Mucosa of rectum (tissue), 2 donors: ENCODE measurements around the gene ZNF213.
A peak's percentile ranks its signal among the peaks of the same experiment; 100 is the strongest.

Experiments
- H3K27ac ChIP-seq, 2 donors: one replicate each; pipeline ENCODE4 v1.7.0; 2013; ENCODE audit warnings: inconsistent platforms in 2 of 2, low read depth in 2 of 2, low read length in 2 of 2
- H3K27me3 ChIP-seq, 2 donors: one replicate each; pipeline ENCODE4 v1.7.0; 2013; ENCODE audit warnings: low read length in 2 of 2; ENCODE audit not compliant: control insufficient read depth in 2 of 2, insufficient read depth in 2 of 2
- H3K36me3 ChIP-seq, 2 donors: one replicate each; pipeline ENCODE4 v1.7.0; 2013; ENCODE audit warnings: low read length in 2 of 2; ENCODE audit not compliant: control insufficient read depth in 2 of 2, insufficient read depth in 2 of 2
- H3K4me1 ChIP-seq, 2 donors: one replicate each; pipeline ENCODE4 v1.7.0; 2013; ENCODE audit warnings: low read length in 2 of 2, mild to moderate bottlenecking in 1 of 2; ENCODE audit not compliant: control insufficient read depth in 2 of 2, insufficient read depth in 2 of 2
- H3K4me3 ChIP-seq, 2 donors: one replicate each; pipeline ENCODE4 v1.7.0; 2013; ENCODE audit warnings: low read length in 2 of 2
- H3K9ac ChIP-seq, 2 donors: one replicate each; pipeline ENCODE4 v1.7.0; 2013; ENCODE audit warnings: low read length in 2 of 2, low read depth in 1 of 2, mild to moderate bottlenecking in 1 of 2
- H3K9me3 ChIP-seq, 2 donors: one replicate each; pipeline ENCODE4 v1.7.0; 2013; ENCODE audit warnings: low read length in 2 of 2; ENCODE audit not compliant: control insufficient read depth in 2 of 2
- donor health status: healthy.
- donor health status: Normal muscosa, but diverticular disease.

Gene ZNF213, protein sequence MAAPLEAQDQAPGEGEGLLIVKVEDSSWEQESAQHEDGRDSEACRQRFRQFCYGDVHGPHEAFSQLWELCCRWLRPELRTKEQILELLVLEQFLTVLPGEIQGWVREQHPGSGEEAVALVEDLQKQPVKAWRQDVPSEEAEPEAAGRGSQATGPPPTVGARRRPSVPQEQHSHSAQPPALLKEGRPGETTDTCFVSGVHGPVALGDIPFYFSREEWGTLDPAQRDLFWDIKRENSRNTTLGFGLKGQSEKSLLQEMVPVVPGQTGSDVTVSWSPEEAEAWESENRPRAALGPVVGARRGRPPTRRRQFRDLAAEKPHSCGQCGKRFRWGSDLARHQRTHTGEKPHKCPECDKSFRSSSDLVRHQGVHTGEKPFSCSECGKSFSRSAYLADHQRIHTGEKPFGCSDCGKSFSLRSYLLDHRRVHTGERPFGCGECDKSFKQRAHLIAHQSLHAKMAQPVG

GRCh38 chr16:3134338-3135125, at the start of gene ZNF213:
TSS of gene ZNF213 (plus strand) at chr16:3135029. CDS start at chr16:3137281, 2,252 bp downstream.
- Histone ChIP-seq H3K36me3 (peaks cover 4 to 18% of the 10 kb centered on the region in 2 donors), H3K4me1 (peaks cover 14 to 16% of the 10 kb centered on the region in 2 donors), H3K27me3 (no peaks in the 10 kb centered on the region), H3K9ac (peak within 1 kb of the TSS; percentile 97 to 99), H3K27ac (peak within 1 kb of the TSS; percentile 96), H3K4me3 (peak within 1 kb of the TSS; percentile 97 to 98), H3K9me3 (no peaks in the 10 kb centered on the region)

- H3K4me3 ChIP-seq: peak overlapping the region in 1 of 2 donors; percentile 31
- H3K36me3 ChIP-seq: no peaks in the 10 kb centered on the region
- peaks cover 0 to 13% of the 10 kb centered on the region in 2 donors for H3K4me1 ChIP-seq
- peak overlapping the region in 1 of 2 donors; percentile 58 for H3K27ac ChIP-seq
- H3K27me3 ChIP-seq: no peaks in the 10 kb centered on the region
- H3K9ac ChIP-seq: no peak overlapping the region
- no peaks in the 10 kb centered on the region for H3K9me3 ChIP-seq
Observed at GRCh38 chr16:3085868-3086595, 48.8 kb upstream of the ZNF213 start.

DNA sequence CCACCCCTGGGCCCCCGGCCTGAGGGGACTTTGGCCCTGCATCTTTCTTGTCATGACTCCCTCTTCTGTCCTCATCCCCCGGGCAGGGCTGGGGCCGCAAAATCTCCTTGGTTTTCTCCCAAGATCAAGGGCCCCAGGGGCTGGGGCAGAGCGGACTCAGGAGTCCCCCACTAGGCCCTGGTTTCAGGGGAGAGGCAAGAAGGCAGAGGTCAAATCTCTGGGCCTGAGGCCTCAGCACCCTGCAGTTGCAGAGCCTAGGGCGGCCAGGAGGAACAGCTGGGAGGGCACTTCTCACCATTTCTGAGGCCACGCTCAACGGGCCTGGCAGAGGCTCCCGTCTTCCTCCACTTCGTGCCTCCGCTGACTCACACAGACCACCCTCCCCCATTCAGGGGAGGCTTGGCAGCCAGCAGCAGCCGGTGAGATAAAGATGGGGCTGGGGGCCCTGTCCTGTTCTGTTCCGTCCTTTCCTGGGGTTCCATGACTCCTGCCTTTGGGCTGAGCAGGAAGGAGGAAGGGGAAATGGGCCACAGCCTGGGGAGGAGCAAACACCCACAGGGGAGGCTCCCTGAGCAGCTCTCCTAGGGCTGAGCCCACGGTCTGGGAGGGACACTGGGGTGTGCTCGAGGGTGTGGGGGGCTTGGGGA, 48.1 kb upstream of the ZNF213 start:
- peak overlapping the region; percentile 21 to 31 for H3K4me3 ChIP-seq
- peak overlapping the region in 1 of 2 donors; percentile 58 for H3K27ac ChIP-seq
- H3K4me1 ChIP-seq: peaks cover 0 to 13% of the 10 kb centered on the region in 2 donors
- no peaks in the 10 kb centered on the region for H3K36me3 ChIP-seq
- H3K9ac ChIP-seq: peak overlapping the region in 1 of 2 donors; percentile 32
- peaks cover 0 to 2% of the 10 kb centered on the region in 2 donors for H3K27me3 ChIP-seq
- no peaks in the 10 kb centered on the region for H3K9me3 ChIP-seq

DNA sequence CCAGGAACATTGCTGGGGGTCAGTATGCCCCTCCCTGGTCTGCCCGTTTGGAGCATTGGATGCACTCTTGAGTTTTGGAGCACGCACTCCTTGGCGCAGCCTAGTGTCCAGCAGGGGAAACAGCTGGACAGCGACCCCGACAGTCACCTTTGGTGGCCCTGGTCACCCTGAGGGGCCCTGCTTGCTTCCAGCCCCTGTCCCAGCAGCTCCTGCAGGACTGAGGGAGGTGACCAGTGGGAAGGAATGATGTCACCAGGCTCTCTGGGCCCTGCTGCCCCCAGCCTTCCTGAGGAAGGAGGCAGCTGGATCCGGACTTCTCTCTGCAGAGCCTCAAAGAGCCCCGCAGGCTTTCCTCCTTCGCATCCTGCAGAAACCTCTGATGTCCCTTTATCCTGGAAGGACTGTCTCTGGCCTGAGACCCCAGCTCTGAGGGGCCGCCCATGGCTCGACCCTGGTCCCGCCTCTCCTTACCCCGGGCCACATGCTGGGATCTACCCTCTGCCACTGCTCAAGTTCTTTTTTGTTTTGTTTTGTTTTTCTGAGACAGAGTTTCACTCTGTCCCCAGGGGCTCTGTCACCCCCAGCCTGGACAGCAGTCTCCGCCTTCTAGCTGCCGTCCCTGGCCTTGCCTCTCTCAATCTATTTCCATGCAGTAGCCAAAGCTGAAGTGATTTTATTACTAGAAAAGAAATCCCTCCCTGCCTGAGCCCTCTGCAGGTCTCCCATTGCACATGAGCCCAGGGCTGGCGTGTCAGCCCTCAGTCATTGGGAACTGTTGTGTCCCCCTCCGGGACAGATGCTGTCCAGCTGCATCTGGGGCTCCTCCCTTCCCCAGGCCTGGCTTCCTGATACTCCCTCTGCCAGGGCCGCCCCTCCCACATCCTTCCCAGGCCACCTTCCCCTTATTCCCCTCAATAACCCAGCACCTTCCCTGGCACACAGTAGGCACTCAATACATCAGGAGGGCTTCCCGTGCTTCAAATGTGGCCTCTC, 47.3 kb upstream of the ZNF213 start:
- H3K4me3 ChIP-seq: peak overlapping the region; percentile 21 to 31
- H3K27ac ChIP-seq: peak overlapping the region in 1 of 2 donors; percentile 58
- H3K27me3 ChIP-seq: peaks cover 0 to 2% of the 10 kb centered on the region in 2 donors
- H3K9me3 ChIP-seq: no peaks in the 10 kb centered on the region
- no peaks in the 10 kb centered on the region for H3K36me3 ChIP-seq
- peak overlapping the region in 1 of 2 donors; percentile 32 for H3K9ac ChIP-seq
- H3K4me1 ChIP-seq: peaks cover 0 to 13% of the 10 kb centered on the region in 2 donors

DNA sequence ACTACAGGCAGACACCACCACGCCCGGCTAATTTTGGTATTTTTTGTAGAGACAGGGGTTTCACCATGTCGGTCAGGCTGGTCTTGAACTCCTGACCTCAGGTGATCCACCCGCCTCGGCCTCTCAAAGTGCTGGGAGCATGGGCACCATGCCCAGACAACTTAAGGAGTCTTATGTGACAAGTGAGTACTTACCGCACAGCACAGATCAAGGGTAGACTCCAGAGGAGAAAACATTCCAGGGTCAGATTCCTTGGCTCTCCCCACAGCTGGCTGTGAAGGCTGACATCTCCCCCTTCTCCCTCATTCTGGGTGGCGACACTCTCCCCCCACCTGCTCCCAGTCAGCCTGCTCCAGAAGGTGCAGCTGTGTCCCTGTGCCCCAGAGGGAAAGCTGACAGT, 46.4 kb upstream of the ZNF213 start:
- Histone ChIP-seq H3K27me3 (peaks cover 0 to 2% of the 10 kb centered on the region in 2 donors), H3K9ac (no peak overlapping the region), H3K27ac (no peak overlapping the region), H3K9me3 (no peaks in the 10 kb centered on the region), H3K4me3 (no peak overlapping the region), H3K36me3 (no peaks in the 10 kb centered on the region), H3K4me1 (peaks cover 0 to 13% of the 10 kb centered on the region in 2 donors)

- Histone ChIP-seq H3K27ac (no peak overlapping the region), H3K4me1 (peaks cover 0 to 13% of the 10 kb centered on the region in 2 donors), H3K27me3 (peaks cover 0 to 2% of the 10 kb centered on the region in 2 donors), H3K9me3 (no peaks in the 10 kb centered on the region), H3K36me3 (no peaks in the 10 kb centered on the region), H3K4me3 (no peak overlapping the region), H3K9ac (no peak overlapping the region)
Observed at GRCh38 chr16:3088925-3089716, 45.7 kb upstream of the ZNF213 start.

DNA sequence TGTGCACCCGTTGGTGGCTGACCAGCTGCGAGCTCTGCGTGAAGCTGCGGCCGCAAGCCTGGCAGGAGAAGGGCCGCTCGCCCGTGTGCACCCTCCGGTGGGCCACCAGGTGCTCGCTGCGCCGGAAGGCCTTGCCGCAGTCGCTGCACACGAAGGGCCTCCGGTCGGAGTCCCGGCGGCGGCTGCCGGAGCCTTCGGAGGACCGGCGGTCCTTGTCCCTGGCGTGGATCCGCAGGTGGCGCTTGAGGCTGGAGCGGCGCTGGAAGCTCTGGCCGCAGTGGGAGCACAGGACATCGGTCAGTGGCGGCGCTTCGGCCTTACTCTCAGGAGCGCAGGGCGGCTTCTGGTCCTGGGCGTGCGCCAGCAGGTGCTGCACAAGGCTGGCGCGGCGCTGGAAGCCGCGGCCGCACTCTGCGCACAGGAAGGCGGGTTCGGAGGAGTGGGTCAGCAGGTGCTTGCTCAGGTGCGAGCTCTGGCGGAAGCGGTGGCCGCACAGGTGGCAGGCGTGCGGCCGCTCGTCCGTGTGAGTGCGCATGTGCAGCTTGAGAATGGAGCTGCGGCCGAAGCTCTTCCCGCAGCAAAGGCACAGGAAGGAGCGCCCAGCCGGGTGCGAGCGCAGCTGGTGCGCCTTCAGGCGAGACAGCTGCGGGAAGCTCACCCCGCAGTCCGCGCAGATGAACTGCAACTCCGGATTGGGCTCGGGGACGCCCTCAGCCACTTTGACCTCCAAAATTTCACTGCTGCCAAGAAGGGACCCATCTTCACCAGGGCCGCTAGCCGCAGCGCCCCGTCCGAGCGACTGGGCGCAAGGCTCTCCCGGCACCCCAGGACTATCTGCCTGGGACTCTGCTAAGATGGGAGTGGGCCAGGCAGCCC, 44.9 kb upstream of the ZNF213 start:
- Histone ChIP-seq H3K4me1 (peaks cover 0 to 13% of the 10 kb centered on the region in 2 donors), H3K27me3 (peaks cover 0 to 2% of the 10 kb centered on the region in 2 donors), H3K4me3 (no peak overlapping the region), H3K27ac (no peak overlapping the region), H3K36me3 (no peaks in the 10 kb centered on the region), H3K9ac (no peak overlapping the region), H3K9me3 (no peaks in the 10 kb centered on the region)

DNA sequence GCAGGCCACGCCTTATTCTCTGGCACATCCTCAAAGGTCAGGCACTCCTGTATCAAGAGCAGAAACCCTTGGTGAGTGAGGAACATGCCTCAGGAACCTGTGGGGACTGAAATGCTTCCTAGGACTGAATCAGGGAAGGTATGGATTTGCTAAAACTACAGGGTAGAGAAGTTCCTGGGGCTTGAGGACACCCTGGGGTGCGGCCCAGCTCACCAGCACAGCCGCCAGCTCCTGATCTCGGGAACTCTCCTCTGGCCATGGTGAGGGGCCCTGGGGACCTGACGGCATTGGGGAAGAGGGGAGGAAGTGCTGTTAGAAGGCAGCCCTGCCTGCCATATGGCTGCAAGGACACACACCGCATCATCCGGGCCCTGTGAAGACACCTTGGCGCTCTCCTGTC, 43.3 kb upstream of the ZNF213 start:
- Histone ChIP-seq H3K27me3 (peaks cover 0 to 2% of the 10 kb centered on the region in 2 donors), H3K9me3 (no peaks in the 10 kb centered on the region), H3K27ac (no peak overlapping the region), H3K4me1 (peaks cover 0 to 10% of the 10 kb centered on the region in 2 donors), H3K36me3 (no peaks in the 10 kb centered on the region), H3K9ac (no peak overlapping the region), H3K4me3 (no peak overlapping the region)
